ENCODE results near the gene STX12.
"Not testable (repeated sequence)": the region's sequence is repeated elsewhere in the genome, so short reads cannot be mapped to it uniquely, and the experiment has no call there.

The STX12 gene

GRCh38 chr1:27779122-27779521, 6.1 kb downstream of the STX12 start:
- H3K36me3 ChIP-seq (ENCODE audit: control insufficient read depth, low read depth, low read length) = no peaks in the 10 kb centered on the region
- no peaks in the 10 kb centered on the region for H3K9me3 ChIP-seq (ENCODE audit: control insufficient read depth, low read depth, low read length)
- no peaks in the 10 kb centered on the region for H3K27me3 ChIP-seq (ENCODE audit: control insufficient read depth, insufficient read depth, low read length)
- no peak overlapping the region for H3K9ac ChIP-seq (ENCODE audit: low read length)
- no peak overlapping the region for H3K27ac ChIP-seq (ENCODE audit: low read length)
- H3K4me1 ChIP-seq (ENCODE audit: control insufficient read depth, low read depth, low read length) = no peaks in the 10 kb centered on the region
- H3K4me3 ChIP-seq (ENCODE audit: low read length) = no peak overlapping the region

DNA sequence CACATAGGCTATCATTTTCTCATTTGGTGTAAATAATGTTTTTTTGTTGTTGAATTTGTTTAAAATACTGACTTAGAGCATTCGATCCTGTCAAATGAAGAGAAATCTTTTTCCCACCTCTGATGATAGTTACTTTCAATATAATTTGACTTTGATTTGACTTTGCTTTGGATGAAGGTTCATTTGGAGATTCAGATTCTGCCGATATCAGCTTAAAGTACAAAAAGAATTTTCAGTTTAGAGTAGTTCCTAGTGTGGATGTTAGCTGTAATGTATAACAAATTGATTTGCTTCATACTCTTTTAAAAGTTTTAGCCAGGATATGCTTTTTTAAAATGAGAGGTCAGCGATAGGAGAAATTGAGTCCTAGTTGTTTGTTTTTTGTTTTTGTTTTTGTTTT, 9.9 kb downstream of the STX12 start:
- Histone ChIP-seq H3K4me3 (ENCODE audit: low read length) (no peak overlapping the region), H3K9ac (ENCODE audit: low read length) (no peak overlapping the region), H3K27me3 (ENCODE audit: control insufficient read depth, insufficient read depth, low read length) (no peaks in the 10 kb centered on the region), H3K9me3 (ENCODE audit: control insufficient read depth, low read depth, low read length) (no peaks in the 10 kb centered on the region), H3K36me3 (ENCODE audit: control insufficient read depth, low read depth, low read length) (no peaks in the 10 kb centered on the region), H3K4me1 (ENCODE audit: control insufficient read depth, low read depth, low read length) (no peaks in the 10 kb centered on the region), H3K27ac (ENCODE audit: low read length) (no peak overlapping the region)

DNA sequence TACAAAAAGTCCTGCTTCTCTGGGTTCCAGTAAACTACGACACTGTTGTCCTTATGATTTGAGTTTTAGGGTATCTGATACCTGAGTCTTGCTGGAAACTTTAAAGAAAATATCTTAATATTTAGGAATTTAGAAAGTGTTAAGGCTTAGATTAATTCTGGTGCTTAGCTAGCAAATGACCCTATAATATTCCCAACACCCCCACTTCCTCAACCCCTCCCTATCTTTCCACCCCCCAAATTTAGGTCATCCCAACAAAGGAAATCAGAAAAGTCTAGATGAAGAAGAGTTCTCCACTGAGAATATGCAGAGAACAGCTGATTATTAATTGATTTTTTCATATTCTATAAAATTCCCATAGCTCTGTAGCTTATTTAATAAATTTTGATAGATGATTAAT, 11.7 kb downstream of the STX12 start:
- H3K27ac ChIP-seq (ENCODE audit: low read length) = no peak overlapping the region
- H3K9ac ChIP-seq (ENCODE audit: low read length) = no peak overlapping the region
- no peaks in the 10 kb centered on the region for H3K27me3 ChIP-seq (ENCODE audit: control insufficient read depth, insufficient read depth, low read length)
- no peaks in the 10 kb centered on the region for H3K4me1 ChIP-seq (ENCODE audit: control insufficient read depth, low read depth, low read length)
- no peak overlapping the region for H3K4me3 ChIP-seq (ENCODE audit: low read length)
- no peaks in the 10 kb centered on the region for H3K36me3 ChIP-seq (ENCODE audit: control insufficient read depth, low read depth, low read length)
- H3K9me3 ChIP-seq (ENCODE audit: control insufficient read depth, low read depth, low read length) = no peaks in the 10 kb centered on the region

GRCh38 chr1:27785781-27786455, 12.9 kb downstream of the STX12 start:
- Histone ChIP-seq H3K27ac (ENCODE audit: low read length) (no peak overlapping the region), H3K9ac (ENCODE audit: low read length) (no peak overlapping the region), H3K4me1 (ENCODE audit: control insufficient read depth, low read depth, low read length) (no peaks in the 10 kb centered on the region), H3K36me3 (ENCODE audit: control insufficient read depth, low read depth, low read length) (peaks cover 3% of the 10 kb centered on the region), H3K4me3 (ENCODE audit: low read length) (no peak overlapping the region), H3K27me3 (ENCODE audit: control insufficient read depth, insufficient read depth, low read length) (no peaks in the 10 kb centered on the region), H3K9me3 (ENCODE audit: control insufficient read depth, low read depth, low read length) (no peaks in the 10 kb centered on the region)

DNA sequence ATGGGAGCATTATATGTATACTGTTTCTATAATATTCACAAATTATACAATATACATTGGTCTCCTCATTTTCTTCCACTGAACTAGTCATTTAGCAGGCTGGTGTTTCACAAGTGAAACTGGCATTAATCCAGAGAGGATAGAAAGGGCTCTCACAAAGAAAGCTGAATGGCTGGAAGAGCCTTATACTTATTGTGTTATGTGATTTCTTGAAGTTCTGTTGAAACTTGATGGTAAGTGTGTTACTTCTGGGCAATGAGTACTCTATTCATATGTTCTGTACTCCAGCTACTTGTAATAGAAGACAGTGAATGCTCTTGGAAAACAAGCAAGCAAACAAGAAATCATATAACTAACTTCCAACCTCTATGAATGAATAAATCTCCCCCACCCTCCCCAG, 14.9 kb downstream of the STX12 start:
- no peak overlapping the region for H3K4me3 ChIP-seq (ENCODE audit: low read length)
- H3K4me1 ChIP-seq (ENCODE audit: control insufficient read depth, low read depth, low read length) = no peaks in the 10 kb centered on the region
- no peaks in the 10 kb centered on the region for H3K27me3 ChIP-seq (ENCODE audit: control insufficient read depth, insufficient read depth, low read length)
- peaks cover 3% of the 10 kb centered on the region for H3K36me3 ChIP-seq (ENCODE audit: control insufficient read depth, low read depth, low read length)
- H3K9me3 ChIP-seq (ENCODE audit: control insufficient read depth, low read depth, low read length) = no peaks in the 10 kb centered on the region
- no peak overlapping the region for H3K27ac ChIP-seq (ENCODE audit: low read length)
- no peak overlapping the region for H3K9ac ChIP-seq (ENCODE audit: low read length)

GRCh38 chr1:27789540-27790041, 16.6 kb downstream of the STX12 start:
- Histone ChIP-seq H3K9ac (ENCODE audit: low read length) (no peak overlapping the region), H3K36me3 (ENCODE audit: control insufficient read depth, low read depth, low read length) (peaks cover 7% of the 10 kb centered on the region), H3K4me3 (ENCODE audit: low read length) (no peak overlapping the region), H3K27me3 (ENCODE audit: control insufficient read depth, insufficient read depth, low read length) (no peaks in the 10 kb centered on the region), H3K4me1 (ENCODE audit: control insufficient read depth, low read depth, low read length) (no peaks in the 10 kb centered on the region), H3K27ac (ENCODE audit: low read length) (no peak overlapping the region), H3K9me3 (ENCODE audit: control insufficient read depth, low read depth, low read length) (no peaks in the 10 kb centered on the region)

GRCh38 chr1:27790270-27790669, 17.3 kb downstream of the STX12 start:
- not testable (repeated sequence) for H3K27ac ChIP-seq (ENCODE audit: low read length); H3K9ac ChIP-seq (ENCODE audit: low read length); H3K9me3 ChIP-seq (ENCODE audit: control insufficient read depth, low read depth, low read length); H3K4me1 ChIP-seq (ENCODE audit: control insufficient read depth, low read depth, low read length); H3K27me3 ChIP-seq (ENCODE audit: control insufficient read depth, insufficient read depth, low read length); H3K36me3 ChIP-seq (ENCODE audit: control insufficient read depth, low read depth, low read length); H3K4me3 ChIP-seq (ENCODE audit: low read length)

GRCh38 chr1:27795601-27796000, 22.6 kb downstream of the STX12 start:
- Histone ChIP-seq H3K27me3 (ENCODE audit: control insufficient read depth, insufficient read depth, low read length) (no peaks in the 10 kb centered on the region), H3K9me3 (ENCODE audit: control insufficient read depth, low read depth, low read length) (no peaks in the 10 kb centered on the region), H3K9ac (ENCODE audit: low read length) (no peak overlapping the region), H3K36me3 (ENCODE audit: control insufficient read depth, low read depth, low read length) (peaks cover 8% of the 10 kb centered on the region), H3K4me3 (ENCODE audit: low read length) (no peak overlapping the region), H3K4me1 (ENCODE audit: control insufficient read depth, low read depth, low read length) (no peaks in the 10 kb centered on the region), H3K27ac (ENCODE audit: low read length) (no peak overlapping the region)

DNA sequence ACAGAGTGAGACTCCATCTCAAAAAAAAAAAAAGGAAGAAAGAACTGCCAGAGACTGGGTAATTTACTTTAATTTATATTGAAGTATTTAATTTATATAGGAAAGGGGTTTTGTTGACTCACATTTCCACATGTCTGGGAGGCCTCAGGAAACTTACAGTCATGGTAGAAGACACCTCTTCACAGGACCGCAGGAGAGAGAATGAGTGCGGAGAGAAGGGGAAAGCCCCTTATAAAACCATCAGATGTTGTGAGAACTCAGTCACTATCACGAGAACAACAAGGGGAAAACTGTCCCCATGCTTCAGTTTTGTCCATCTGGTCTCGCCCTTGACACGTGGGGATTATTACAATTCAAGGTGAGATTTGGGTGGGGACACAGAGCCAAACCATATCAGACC, 31.8 kb downstream of the STX12 start:
- no peaks in the 10 kb centered on the region for H3K27me3 ChIP-seq (ENCODE audit: control insufficient read depth, insufficient read depth, low read length)
- H3K36me3 ChIP-seq (ENCODE audit: control insufficient read depth, low read depth, low read length) = peaks cover 3% of the 10 kb centered on the region
- H3K9ac ChIP-seq (ENCODE audit: low read length) = no peak overlapping the region
- H3K9me3 ChIP-seq (ENCODE audit: control insufficient read depth, low read depth, low read length) = no peaks in the 10 kb centered on the region
- H3K4me1 ChIP-seq (ENCODE audit: control insufficient read depth, low read depth, low read length) = peaks cover 12% of the 10 kb centered on the region
- no peak overlapping the region for H3K27ac ChIP-seq (ENCODE audit: low read length)
- H3K4me3 ChIP-seq (ENCODE audit: low read length) = no peak overlapping the region

- Histone ChIP-seq H3K4me1 (ENCODE audit: control insufficient read depth, low read depth, low read length) (peaks cover 12% of the 10 kb centered on the region), H3K36me3 (ENCODE audit: control insufficient read depth, low read depth, low read length) (no peaks in the 10 kb centered on the region)
Observed at GRCh38 chr1:27806758-27807157, 33.7 kb downstream of the STX12 start.

DNA sequence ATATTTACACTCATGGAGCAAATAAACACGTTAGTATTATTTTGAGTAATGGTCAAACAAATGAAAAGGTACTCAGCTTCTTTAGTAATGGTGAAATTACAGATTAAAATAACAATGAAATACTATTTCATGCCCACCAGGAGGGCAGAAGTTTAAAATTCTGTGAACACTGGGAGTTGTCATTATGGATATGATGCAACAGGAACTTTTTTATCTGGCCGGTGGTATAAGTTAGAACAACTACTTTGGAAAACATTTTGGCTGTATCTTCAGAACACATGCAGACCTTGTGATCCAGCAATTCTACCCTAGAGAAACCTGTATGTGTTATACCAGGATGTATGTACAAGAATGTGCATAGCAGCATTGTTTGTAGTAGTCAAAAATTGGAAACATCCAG, 34.4 kb downstream of the STX12 start:
- Histone ChIP-seq H3K4me1 (ENCODE audit: control insufficient read depth, low read depth, low read length) (peaks cover 12% of the 10 kb centered on the region), H3K9me3 (ENCODE audit: control insufficient read depth, low read depth, low read length) (no peaks in the 10 kb centered on the region), H3K4me3 (ENCODE audit: low read length) (no peak overlapping the region), H3K27ac (ENCODE audit: low read length) (no peak overlapping the region), H3K36me3 (ENCODE audit: control insufficient read depth, low read depth, low read length) (no peaks in the 10 kb centered on the region), H3K27me3 (ENCODE audit: control insufficient read depth, insufficient read depth, low read length) (no peaks in the 10 kb centered on the region), H3K9ac (ENCODE audit: low read length) (peak overlapping the region; percentile 3)

More at GRCh38 chr1:27806758-27807157, 33.7 kb downstream of the STX12 start:
- no peak overlapping the region for H3K27ac ChIP-seq (ENCODE audit: low read length)
- H3K27me3 ChIP-seq (ENCODE audit: control insufficient read depth, insufficient read depth, low read length) = no peaks in the 10 kb centered on the region
- H3K9me3 ChIP-seq (ENCODE audit: control insufficient read depth, low read depth, low read length) = no peaks in the 10 kb centered on the region
- H3K4me3 ChIP-seq (ENCODE audit: low read length) = no peak overlapping the region
- H3K9ac ChIP-seq (ENCODE audit: low read length) = no peak overlapping the region

GRCh38 chr1:27808131-27808530, 35.1 kb downstream of the STX12 start:
- H3K4me3 ChIP-seq (ENCODE audit: low read length); H3K36me3 ChIP-seq (ENCODE audit: control insufficient read depth, low read depth, low read length); H3K9ac ChIP-seq (ENCODE audit: low read length); H3K9me3 ChIP-seq (ENCODE audit: control insufficient read depth, low read depth, low read length); H3K27ac ChIP-seq (ENCODE audit: low read length); H3K27me3 ChIP-seq (ENCODE audit: control insufficient read depth, insufficient read depth, low read length): not testable (repeated sequence)
- H3K4me1 ChIP-seq (ENCODE audit: control insufficient read depth, low read depth, low read length) = peaks cover 12% of the 10 kb centered on the region
